Stimulated activated CD4-positive, alpha-beta T cell treated with anti-CD3 and anti-CD28 coated beads, Interleukin-12 subunit alpha, Interleukin-12 subunit beta, amount 100 ng/mL, for 48 hours (primary cell): Measurements from ENCODE around the gene ITGAX.
A peak's percentile ranks its signal among the peaks of the same experiment; 100 is the strongest.
"Not testable (repeated sequence)": the region's sequence is repeated elsewhere in the genome, so short reads cannot be mapped to it uniquely, and the experiment has no call there.

ENCODE experiments used
- DNase-seq, 3 donors: peaks; one replicate each; pipeline ENCODE4 v3.0.0-alpha.2; 2020; ENCODE audit warnings: low read depth in 2 of 3, low spot score in 1 of 3

The ITGAX gene

GRCh38 chr16:31404353-31405064 is 49.5 kb downstream of the ITGAX start:
- no peak for DNase-seq

GRCh38 chr16:31407406-31407805 is 52.4 kb downstream of the ITGAX start:
- no peak for DNase-seq

- no peak for DNase-seq
These were observed 54.5 kb downstream of the ITGAX start for GRCh38 chr16:31409433-31409832.

- DNase-seq, result no peak
These were observed 55.1 kb downstream of the ITGAX start for GRCh38 chr16:31410082-31410481.

GRCh38 chr16:31411024-31411844 is 56.3 kb downstream of the ITGAX start:
- DNase-seq, result no peak

- DNase-seq, result no peak
These were observed 57.8 kb downstream of the ITGAX start for GRCh38 chr16:31412750-31413149.

- DNase-seq, result no peak
These were observed 58.4 kb downstream of the ITGAX start for GRCh38 chr16:31413381-31413780.

- no peak for DNase-seq
These were observed 59.0 kb downstream of the ITGAX start for GRCh38 chr16:31413943-31414342.

- no peak for DNase-seq
These were observed 59.7 kb downstream of the ITGAX start for GRCh38 chr16:31414706-31415105.

GRCh38 chr16:31416371-31416770 is 61.4 kb downstream of the ITGAX start:
- no peak for DNase-seq

- DNase-seq, result not testable (repeated sequence)
These were observed 62.1 kb downstream of the ITGAX start for GRCh38 chr16:31417036-31417435.

- no peak for DNase-seq
These were observed 62.9 kb downstream of the ITGAX start for GRCh38 chr16:31417916-31418315.

GRCh38 chr16:31420037-31420436 is 65.1 kb downstream of the ITGAX start:
- DNase-seq, result no peak

- DNase-seq, result peak; percentile 46 to 64 (median 56)
These were observed 66.6 kb downstream of the ITGAX start for GRCh38 chr16:31421587-31421986.

GRCh38 chr16:31423241-31423640 is 68.3 kb downstream of the ITGAX start:
- no peak for DNase-seq

- no peak for DNase-seq
These were observed 68.8 kb downstream of the ITGAX start for GRCh38 chr16:31423801-31424200.

GRCh38 chr16:31427441-31428278 is 72.7 kb downstream of the ITGAX start:
- peak; percentile 36 to 47 (median 37) for DNase-seq

- DNase-seq, result no peak
These were observed 73.3 kb downstream of the ITGAX start, which contains the start of gene COX6A2 for GRCh38 chr16:31428279-31428597. TSS of gene COX6A2 (minus strand) at chr16:31428360. CDS start at chr16:31428325, 35 bp downstream.

GRCh38 chr16:31428638-31429247 is 73.8 kb downstream of the ITGAX start:
- DNase-seq, result no peak

- DNase-seq, result no peak
These were observed 74.3 kb downstream of the ITGAX start for GRCh38 chr16:31429314-31429713.

- no peak for DNase-seq
These were observed 74.8 kb downstream of the ITGAX start for GRCh38 chr16:31429796-31430195.
